Smooth muscle cell (in vitro differentiated cells): ENCODE measurements around the gene ABCC9. TPM values are rescaled to one million over a fixed set of nuclear protein-coding genes. Genes with fewer than 3 reads are reported as not detected.
A peak's percentile ranks its signal among the peaks of the same experiment; 100 is the strongest.

Experiments used
- DNase-seq: peaks from one replicate; lab custom pipeline; 2025; ENCODE audit not compliant: unreplicated experiment; lab: John Stamatoyannopoulos, UW
- H2AFZ ChIP-seq: fragments of 200-600 bp; sonication (generic); 2 replicates; pipeline ENCODE4 v1.6.0; 2016; ENCODE audit warnings: antibody characterized with exemption, low read depth, mild to moderate bottlenecking
- H3F3A ChIP-seq: fragments of 200-600 bp; sonication (generic); 2 replicates; pipeline ENCODE4 v1.6.0; 2017; ENCODE audit warnings: antibody characterized with exemption, low read depth
- H3K27ac ChIP-seq: fragments of 200-600 bp; sonication (generic); 2 replicates; pipeline ENCODE4 v1.5.1; 2016; ENCODE audit warnings: low read depth, mild to moderate bottlenecking
- H3K27me3 ChIP-seq: fragments of 200-600 bp; sonication (generic); 2 replicates; pipeline ENCODE4 v1.6.1; 2016; ENCODE audit warnings: low read depth, mild to moderate bottlenecking
- H3K36me3 ChIP-seq: fragments of 200-600 bp; sonication (generic); 2 replicates; pipeline ENCODE4 v1.5.1; 2016; ENCODE audit warnings: low read depth
- H3K4me1 ChIP-seq: fragments of 200-600 bp; sonication (generic); 2 replicates; pipeline ENCODE4 v1.5.1; 2016; ENCODE audit warnings: low read depth
- H3K4me2 ChIP-seq: fragments of 200-600 bp; sonication (generic); 2 replicates; pipeline ENCODE4 v1.6.0; 2016; ENCODE audit warnings: mild to moderate bottlenecking
- H3K4me3 ChIP-seq: fragments of 200-600 bp; sonication (generic); 2 replicates; pipeline ENCODE4 v1.5.1; 2016; ENCODE audit warnings: mild to moderate bottlenecking
- H3K79me2 ChIP-seq: fragments of 200-600 bp; sonication (generic); 2 replicates; pipeline ENCODE4 v1.6.0; 2016; ENCODE audit warnings: low read depth, mild to moderate bottlenecking
- H3K9ac ChIP-seq: fragments of 200-600 bp; sonication (generic); 2 replicates; pipeline ENCODE4 v1.6.0; 2016; ENCODE audit warnings: low read depth
- H3K9me3 ChIP-seq: fragments of 200-600 bp; sonication (generic); replicated peaks from 2 replicates; pipeline ENCODE4 v1.5.1; 2016; ENCODE audit warnings: low read depth
- H4K20me1 ChIP-seq: fragments of 200-600 bp; sonication (generic); 2 replicates; pipeline ENCODE4 v1.6.0; 2016; ENCODE audit warnings: low read depth
- WGBS: methylation state at CpG from one replicate; pipeline ENCODE4 v1.1.7; 2016; ENCODE audit warnings: low lambda C conversion rate; 5-methylcytosine and 5-hydroxymethylcytosine counted together
- polyA plus RNA-seq: library from polyadenylated mRNA; unstranded; fragments of >200 nt; fragmentation: Nextera tagmentation; extraction: Ambion mirVana; gene quantifications from 2 replicates; pipeline ENCODE4 v1.2.1, GENCODE V29; 2016
- total RNA-seq: library from RNA; depleted of rRNA; stranded (reverse); fragments of >200 nt; gene quantifications from 2 replicates; pipeline ENCODE4 v1.2.3, GENCODE V29; 2014
- TF ChIP-seq, protein P1 (sequence below): fragments of 200-600 bp; sonication (generic); IDR thresholded peaks from 2 replicates; pipeline ENCODE4 v1.5.1; 2017; ENCODE audit warnings: borderline replicate concordance, mild to moderate bottlenecking, antibody characterized with exemption; ENCODE audit not compliant: insufficient read depth, poor library complexity, severe bottlenecking

ABCC9 gene
- total RNA-seq (0.22 and 0.45 TPM in 2 replicates), polyA plus RNA-seq (not detected in 2 replicates)

DNA sequence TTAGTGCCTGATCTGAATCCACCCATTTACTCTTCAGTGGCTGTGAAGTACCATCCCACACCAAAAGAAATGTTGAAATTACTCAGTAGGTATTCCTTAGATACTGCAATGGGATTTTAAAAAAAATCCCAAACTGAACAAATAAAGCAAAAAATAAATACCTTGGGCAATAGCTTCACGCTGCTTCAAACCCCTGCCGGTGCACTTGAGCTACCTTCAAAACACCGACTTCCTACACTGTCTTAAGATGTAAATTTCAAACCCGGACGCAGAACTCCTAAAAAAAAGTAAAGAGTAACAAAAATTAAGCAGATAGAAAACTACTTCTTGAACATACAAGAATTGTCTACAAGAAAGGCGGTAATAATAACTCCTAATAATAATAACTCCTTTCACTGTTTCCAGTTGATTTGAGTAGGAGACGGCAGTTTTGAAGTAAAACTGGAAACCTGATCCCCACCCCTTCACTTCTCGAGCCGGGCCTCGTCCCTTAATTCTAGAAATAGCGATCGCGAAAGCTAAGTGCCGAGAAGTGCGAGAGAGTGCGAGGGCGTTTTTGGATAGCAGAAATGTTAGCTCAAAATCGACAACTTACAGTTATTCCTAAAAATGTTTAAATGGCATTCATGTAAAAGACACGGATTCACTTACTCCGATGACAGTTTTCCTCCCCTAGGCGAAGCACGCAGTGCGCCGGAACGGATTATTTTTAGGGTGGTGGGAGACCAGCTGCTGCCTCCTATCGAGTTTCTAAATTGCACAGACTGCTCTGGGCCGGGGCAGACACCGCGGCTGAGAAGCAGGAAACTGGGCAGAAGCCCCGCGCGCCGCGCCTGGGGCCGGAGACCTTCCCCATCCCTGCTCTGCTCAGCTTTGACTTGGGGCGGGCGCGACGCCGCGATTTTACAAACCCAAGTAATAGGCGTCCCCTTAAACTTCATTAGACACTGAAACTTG, at the start of gene ABCC9:
Gene ABCC9 (minus strand): TSS at position 878 of the 957 bp plus-strand sequence. CDS start 4,752 bp downstream, outside the sequence.
- TF ChIP-seq, protein P1, sequence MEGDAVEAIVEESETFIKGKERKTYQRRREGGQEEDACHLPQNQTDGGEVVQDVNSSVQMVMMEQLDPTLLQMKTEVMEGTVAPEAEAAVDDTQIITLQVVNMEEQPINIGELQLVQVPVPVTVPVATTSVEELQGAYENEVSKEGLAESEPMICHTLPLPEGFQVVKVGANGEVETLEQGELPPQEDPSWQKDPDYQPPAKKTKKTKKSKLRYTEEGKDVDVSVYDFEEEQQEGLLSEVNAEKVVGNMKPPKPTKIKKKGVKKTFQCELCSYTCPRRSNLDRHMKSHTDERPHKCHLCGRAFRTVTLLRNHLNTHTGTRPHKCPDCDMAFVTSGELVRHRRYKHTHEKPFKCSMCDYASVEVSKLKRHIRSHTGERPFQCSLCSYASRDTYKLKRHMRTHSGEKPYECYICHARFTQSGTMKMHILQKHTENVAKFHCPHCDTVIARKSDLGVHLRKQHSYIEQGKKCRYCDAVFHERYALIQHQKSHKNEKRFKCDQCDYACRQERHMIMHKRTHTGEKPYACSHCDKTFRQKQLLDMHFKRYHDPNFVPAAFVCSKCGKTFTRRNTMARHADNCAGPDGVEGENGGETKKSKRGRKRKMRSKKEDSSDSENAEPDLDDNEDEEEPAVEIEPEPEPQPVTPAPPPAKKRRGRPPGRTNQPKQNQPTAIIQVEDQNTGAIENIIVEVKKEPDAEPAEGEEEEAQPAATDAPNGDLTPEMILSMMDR = no peak
- WGBS = 5% methylated on average over 42 of the region's 42 CpGs
- Histone ChIP-seq H2AFZ (peak within 1 kb of the TSS; percentile 78), H3K27me3 (peaks cover 58% of the 10 kb centered on the region), H3K36me3 (no peaks in the 10 kb centered on the region), H3K79me2 (no peaks in the 10 kb centered on the region), H3K4me1 (peaks cover 6% of the 10 kb centered on the region), H3K4me2 (peak within 1 kb of the TSS; percentile 86), H3K4me3 (peak within 1 kb of the TSS; percentile 55), H3K9me3 (no peaks in the 10 kb centered on the region), H3F3A (no peaks in the 10 kb centered on the region), H3K9ac (no peak within 1 kb of the TSS), H4K20me1 (no peaks in the 10 kb centered on the region), H3K27ac (no peak within 1 kb of the TSS)
- no peak for DNase-seq

DNA sequence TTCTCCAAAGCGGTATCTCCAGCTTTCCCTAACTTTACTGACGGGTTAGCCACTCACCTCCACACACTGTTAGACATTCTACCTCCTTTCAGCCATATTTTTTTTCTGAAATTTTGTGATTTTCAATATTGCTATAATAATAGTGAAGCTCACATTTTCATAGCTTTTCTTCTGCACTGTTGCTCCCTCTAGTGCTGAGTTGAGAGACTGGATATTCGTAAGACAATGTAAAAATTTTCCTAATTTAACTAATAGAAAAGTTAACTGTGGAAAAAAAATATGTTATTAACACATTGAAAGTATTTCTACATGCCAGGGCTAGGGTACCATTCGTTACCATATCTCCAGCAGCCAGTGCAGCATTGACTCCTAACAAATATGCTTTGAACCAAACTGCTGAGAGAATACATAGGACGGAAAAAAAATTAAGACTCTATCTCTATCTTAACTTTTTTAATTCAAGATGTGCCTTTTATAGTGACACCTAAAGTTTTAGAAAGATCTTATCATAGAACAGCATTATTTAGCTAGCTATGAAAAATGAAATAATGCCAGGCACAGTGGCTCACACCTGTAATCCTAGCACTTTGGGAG, 48.7 kb upstream of the ABCC9 start:
- Histone ChIP-seq H2AFZ (no peak overlapping the region), H3F3A (no peaks in the 10 kb centered on the region), H3K4me3 (no peak overlapping the region), H3K79me2 (no peaks in the 10 kb centered on the region), H3K27me3 (no peaks in the 10 kb centered on the region), H3K4me2 (no peak overlapping the region), H3K9ac (no peak overlapping the region), H3K4me1 (no peaks in the 10 kb centered on the region), H3K36me3 (no peaks in the 10 kb centered on the region), H3K27ac (no peak overlapping the region), H3K9me3 (no peaks in the 10 kb centered on the region), H4K20me1 (no peaks in the 10 kb centered on the region)
- DNase-seq = no peak
- TF ChIP-seq, protein P1 = peak; percentile 66
- 47% methylated on average over 5 of the region's 5 CpGs for WGBS

DNA sequence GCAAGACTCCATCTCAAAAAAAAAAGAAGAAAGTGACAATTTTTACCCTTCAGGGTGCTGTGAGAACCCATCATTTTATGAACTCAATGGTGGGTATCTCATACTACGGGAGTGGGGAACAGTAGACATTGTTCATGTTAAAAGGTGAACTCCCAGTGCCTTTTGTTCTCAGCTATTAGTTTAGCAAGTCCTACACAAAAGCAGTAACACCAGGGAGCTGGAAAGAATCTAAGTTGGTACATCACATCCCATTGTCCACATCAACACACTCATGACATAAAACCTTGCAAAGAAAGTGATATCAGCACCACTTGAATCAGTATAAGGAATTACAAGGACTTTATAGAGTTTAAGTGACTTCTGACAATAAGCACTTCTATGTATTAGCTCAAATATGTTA, 47.4 kb upstream of the ABCC9 start:
- H3F3A ChIP-seq = no peaks in the 10 kb centered on the region
- H2AFZ ChIP-seq = no peak overlapping the region
- TF ChIP-seq, protein P1 = no peak
- no peak for DNase-seq
- 100% methylated on average over 1 of the region's 1 CpG for WGBS
- no peak overlapping the region for H3K9ac ChIP-seq
- H3K9me3 ChIP-seq = no peaks in the 10 kb centered on the region
- H3K4me1 ChIP-seq = no peaks in the 10 kb centered on the region
- H4K20me1 ChIP-seq = no peaks in the 10 kb centered on the region
- H3K27me3 ChIP-seq = no peaks in the 10 kb centered on the region
- H3K79me2 ChIP-seq = no peaks in the 10 kb centered on the region
- no peaks in the 10 kb centered on the region for H3K36me3 ChIP-seq
- no peak overlapping the region for H3K4me2 ChIP-seq
- no peak overlapping the region for H3K4me3 ChIP-seq
- H3K27ac ChIP-seq = no peak overlapping the region
